A549 (cell line): ENCODE measurements around the gene CD22. TPM values are rescaled to one million over a fixed set of nuclear protein-coding genes. Genes with fewer than 3 reads are reported as not detected.

Experiments used
- ATAC-seq, 2 experiments: fragments of 200-7000 bp in 1 of 2; fragments of >200 bp in 1 of 2; cut with Nextera tagmentation in 1 of 2; cut with Tn5 transposase in 1 of 2; 3 replicates each; pipeline versions ENCODE4 v1.8.0 to v1.9.1; 2018 to 2020; ENCODE audit warnings: mild to moderate bottlenecking in 1 of 2, moderate library complexity in 1 of 2
- CTCF ChIA-PET: fragments of 300-600 bp; sonication (Branson Sonifier 250); formaldehyde crosslinking; extraction: SDS; loops from one replicate; lab custom pipeline; 2021; ENCODE audit warnings: antibody characterized with exemption, inconsistent platforms; lab: Yijun Ruan, JAX
- POLR2A ChIA-PET: fragments of 350-600 bp; formaldehyde crosslinking; extraction: SDS; loops from one replicate; lab custom pipeline; 2021; ENCODE audit warnings: antibody characterized with exemption, inconsistent platforms; lab: Yijun Ruan, JAX
- DNase-seq, 2 experiments: peaks; one replicate each; pipeline versions ENCODE4 v3.0.0 to v3.0.0-alpha.2; 2011 to 2016; ENCODE audit warnings: low read depth in 1 of 2, low spot score in 1 of 2
- FAIRE-seq: peaks from 2 replicates; lab custom pipeline; 2011; peaks lifted over from hg19 to GRCh38; lab: Jason Lieb, UNC
- H3K27ac ChIP-seq, 2 experiments: fragments of >200 bp; sonication (Bioruptor Twin); formaldehyde crosslinking; 3 replicates each; pipeline ENCODE4 v1.5.1; 2016 to 2017
- H3K4me1 ChIP-seq: fragments of >200 bp; sonication (Bioruptor Twin); formaldehyde crosslinking; 3 replicates; pipeline ENCODE4 v1.6.1; 2016
- H3K4me2 ChIP-seq: fragments of >200 bp; sonication (Bioruptor Twin); formaldehyde crosslinking; 3 replicates; pipeline ENCODE4 v1.6.1; 2016
- H3K4me3 ChIP-seq: fragments of >200 bp; sonication (Bioruptor Twin); formaldehyde crosslinking; 3 replicates; pipeline ENCODE4 v1.5.1; 2016
- H3K9me3 ChIP-seq: fragments of >200 bp; sonication (Bioruptor Twin); formaldehyde crosslinking; 3 replicates; pipeline ENCODE4 v1.6.1; 2016
- ATOH8 ChIP-seq: fragments of 250-450 bp; sonication (Bioruptor Pico); IDR thresholded peaks from 2 replicates; pipeline ENCODE4 v1.5.0; 2020; ENCODE audit warnings: low read depth, mild to moderate bottlenecking, moderate library complexity
- CBX2 ChIP-seq: fragments of 200-600 bp; sonication (generic); IDR thresholded peaks from 2 replicates; pipeline ENCODE4 v1.6.1; 2016; ENCODE audit warnings: low read depth, mild to moderate bottlenecking, borderline replicate concordance
- CBX8 ChIP-seq: fragments of 200-600 bp; sonication (generic); IDR thresholded peaks from 2 replicates; pipeline ENCODE4 v1.6.1; 2016
- CEBPB ChIP-seq, 2 experiments: fragments of >200 bp in 1 of 2; sonication (Bioruptor Twin) in 1 of 2; formaldehyde crosslinking in 1 of 2; IDR thresholded peaks; 2 replicates each; pipeline ENCODE4 v1.6.1; 2012 to 2016
- CHD4 ChIP-seq: fragments of 200-600 bp; sonication (generic); IDR thresholded peaks from 2 replicates; pipeline ENCODE4 v1.6.1; 2016; ENCODE audit warnings: antibody characterized with exemption, mild to moderate bottlenecking, borderline replicate concordance
- E2F6 ChIP-seq: IDR thresholded peaks from 2 replicates; pipeline ENCODE4 v1.6.1; 2012; ENCODE audit warnings: low read depth, borderline replicate concordance
- EHF ChIP-seq: fragments of 250-450 bp; sonication (Bioruptor Pico); IDR thresholded peaks from 2 replicates; pipeline ENCODE4 v1.5.0; 2020; ENCODE audit warnings: mild to moderate bottlenecking
- EHMT2 ChIP-seq: fragments of 200-600 bp; sonication (generic); IDR thresholded peaks from 2 replicates; pipeline ENCODE4 v1.6.1; 2016; ENCODE audit warnings: antibody characterized with exemption, low read depth, mild to moderate bottlenecking, moderate library complexity
- EP300 ChIP-seq, 2 experiments: fragments of >200 bp; sonication (Bioruptor Twin); formaldehyde crosslinking; IDR thresholded peaks; 2 replicates in 1 of 2; 3 replicates in 1 of 2; pipeline ENCODE4 v1.6.1; 2016 to 2017
- FOSB ChIP-seq: fragments of 250-450 bp; sonication (Bioruptor Pico); IDR thresholded peaks from 2 replicates; pipeline ENCODE4 v1.5.0; 2020; ENCODE audit warnings: mild to moderate bottlenecking, moderate library complexity
- FOXS1 ChIP-seq: fragments of 250-450 bp; sonication (Bioruptor Pico); IDR thresholded peaks from 2 replicates; pipeline ENCODE4 v1.5.0; 2020; ENCODE audit warnings: mild to moderate bottlenecking, moderate library complexity
- GATA3 ChIP-seq: IDR thresholded peaks from 2 replicates; pipeline ENCODE4 v1.6.1; 2012; ENCODE audit warnings: borderline replicate concordance
- HES2 ChIP-seq: fragments of >200 bp; sonication (Bioruptor Twin); formaldehyde crosslinking; IDR thresholded peaks from 2 replicates; pipeline ENCODE4 v1.6.1; 2016
- HEYL ChIP-seq: fragments of 250-450 bp; sonication (Bioruptor Pico); IDR thresholded peaks from 2 replicates; pipeline ENCODE4 v1.8.0; 2021; ENCODE audit warnings: mild to moderate bottlenecking, moderate library complexity
- HOXA7 ChIP-seq: fragments of 250-450 bp; sonication (Bioruptor Pico); IDR thresholded peaks from 2 replicates; pipeline ENCODE4 v1.5.0; 2020; ENCODE audit warnings: mild to moderate bottlenecking, moderate library complexity
- HOXB13 ChIP-seq: fragments of 250-450 bp; sonication (Bioruptor Pico); IDR thresholded peaks from 2 replicates; pipeline ENCODE4 v1.5.0; 2020; ENCODE audit warnings: low read depth, mild to moderate bottlenecking, moderate library complexity
- HOXB5 ChIP-seq: fragments of 250-450 bp; sonication (Bioruptor Pico); IDR thresholded peaks from 2 replicates; pipeline ENCODE4 v1.5.0; 2020; ENCODE audit warnings: mild to moderate bottlenecking, moderate library complexity
- JUN ChIP-seq, 2 experiments: fragments of >200 bp; sonication (Bioruptor Twin); formaldehyde crosslinking; IDR thresholded peaks; 2 replicates in 1 of 2; 3 replicates in 1 of 2; pipeline ENCODE4 v1.6.1; 2016 to 2017
- JUNB ChIP-seq: fragments of >200 bp; sonication (Bioruptor Twin); formaldehyde crosslinking; IDR thresholded peaks from 2 replicates; pipeline ENCODE4 v1.6.1; 2016
- MAFK ChIP-seq: fragments of 450-650 bp; IDR thresholded peaks from 2 replicates; pipeline ENCODE4 v1.6.1; 2014; ENCODE audit not compliant: partially characterized antibody
- MAX ChIP-seq: IDR thresholded peaks from 2 replicates; pipeline ENCODE4 v1.6.1; 2012
- MAZ ChIP-seq: fragments of 150-350 bp; IDR thresholded peaks from 2 replicates; pipeline ENCODE4 v1.6.1; 2014; ENCODE audit warnings: antibody characterized with exemption, low read depth, low read length, borderline replicate concordance
- NFE2L2 ChIP-seq: fragments of 150-350 bp; conservative IDR thresholded peaks from 2 replicates; pipeline ENCODE4 v1.6.1; 2014; ENCODE audit warnings: low read length
- NR3C1 ChIP-seq: fragments of >200 bp; sonication (Bioruptor Twin); formaldehyde crosslinking; IDR thresholded peaks from 3 replicates; pipeline ENCODE4 v1.6.1; 2017
- PHF8 ChIP-seq: fragments of 200-600 bp; sonication (generic); IDR thresholded peaks from 2 replicates; pipeline ENCODE4 v1.6.1; 2016; ENCODE audit warnings: low read depth, mild to moderate bottlenecking, antibody characterized with exemption, moderate library complexity, borderline replicate concordance
- POLR2A ChIP-seq: IDR thresholded peaks from 2 replicates; pipeline ENCODE4 v1.6.1; 2012; ENCODE audit warnings: mild to moderate bottlenecking, low read length
- POLR2AphosphoS2 ChIP-seq: conservative IDR thresholded peaks from 2 replicates; pipeline ENCODE4 v1.6.1; 2012; ENCODE audit warnings: low read length, improper control_type of control experiment, inconsistent platforms
- RAD21 ChIP-seq, 2 experiments: fragments of >200 bp in 1 of 2; sonication (Bioruptor Twin) in 1 of 2; formaldehyde crosslinking in 1 of 2; IDR thresholded peaks in 1 of 2; conservative IDR thresholded peaks in 1 of 2; 2 replicates in 1 of 2; 3 replicates in 1 of 2; pipeline ENCODE4 v1.6.1; 2012 to 2018; ENCODE audit warnings: inconsistent platforms in 1 of 2
- RARB ChIP-seq: fragments of 250-450 bp; sonication (Bioruptor Pico); IDR thresholded peaks from 2 replicates; pipeline ENCODE4 v1.8.0; 2021; ENCODE audit warnings: mild to moderate bottlenecking, moderate library complexity
- RFX5 ChIP-seq: fragments of 450-650 bp; IDR thresholded peaks from 2 replicates; pipeline ENCODE4 v1.7.1; 2014; ENCODE audit warnings: antibody characterized with exemption, mild to moderate bottlenecking, moderate library complexity
- RNF2 ChIP-seq: fragments of 200-600 bp; sonication (generic); IDR thresholded peaks from 2 replicates; pipeline ENCODE4 v1.6.1; 2016; ENCODE audit warnings: low read depth, mild to moderate bottlenecking, antibody characterized with exemption, moderate library complexity, borderline replicate concordance
- TFCP2L1 ChIP-seq: fragments of 250-450 bp; sonication (Bioruptor Pico); IDR thresholded peaks from 2 replicates; pipeline ENCODE4 v1.5.0; 2021; ENCODE audit warnings: mild to moderate bottlenecking
- ZSCAN20 ChIP-seq: fragments of 250-450 bp; sonication (Bioruptor Pico); IDR thresholded peaks from 2 replicates; pipeline ENCODE4 v1.8.0; 2022; ENCODE audit warnings: mild to moderate bottlenecking, moderate library complexity
- WGBS: methylation state at CpG from one replicate; pipeline ENCODE4 v1.1.6; 2017; ENCODE audit errors: missing lambda C conversion rate; 5-methylcytosine and 5-hydroxymethylcytosine counted together
- polyA plus RNA-seq, 4 experiments: library from polyadenylated mRNA; depleted of rRNA in 3 of 4; stranded (reverse); fragments of >200 nt; fragmentation: RNase III in 1 of 4; extraction: RNeasy Plus Mini Kit Qiagen cat#74134 plus additional on column Dnase treatment in 1 of 4; gene quantifications; 2 replicates in 3 of 4; 3 replicates in 1 of 4; pipeline ENCODE4 v1.2.3, GENCODE V29; 2011 to 2017

Gene CD22
- polyA plus RNA-seq, 2 of the 4 experiments (the other 2 are of a cell fraction), result 0.05 to 0.14 TPM

- FAIRE-seq (no peak), DNase-seq (no peak)
Observed at GRCh38 chr19:35310811-35311465, 18.0 kb upstream of the CD22 start.

GRCh38 chr19:35311901-35312665 lies 16.9 kb upstream of the CD22 start:
- no peak for DNase-seq
- no peaks in the 10 kb centered on the region; the same call in 2 of the 3 replicates for H3K4me1 ChIP-seq
- no peak overlapping the region for H3K27ac ChIP-seq
- H3K9me3 ChIP-seq, result no peaks in the 10 kb centered on the region
- H3K4me3 ChIP-seq, result no peak overlapping the region
- FAIRE-seq, result no peak
- no peak overlapping the region for H3K4me2 ChIP-seq
- WGBS, result 73% methylated on average over 21 of the region's 21 CpGs
- no peak for TF ChIP-seq GATA3
- TF ChIP-seq, all 56 proteins: peak for 0
- ChIA-PET CTCF (interaction anchor here (0.8 to 4.5 kb wide), 6 partner anchors 25 to 183 kb away, joined by 3 to 22 read pairs (median 5); no protein-coding TSS in a partner anchor), POLR2A (no interaction called here)
- ATAC-seq, result no peak; a peak in 2 of 6 replicates

More at GRCh38 chr19:35310811-35311465, 18.0 kb upstream of the CD22 start:
- Histone ChIP-seq H3K27ac (no peak overlapping the region), H3K4me2 (no peak overlapping the region), H3K9me3 (no peaks in the 10 kb centered on the region), H3K4me1 (no peaks in the 10 kb centered on the region; the same call in 2 of the 3 replicates), H3K4me3 (no peak overlapping the region)
- ATAC-seq, result peak in 1 of 2 experiments; percentile 18; a peak in 2 of 6 replicates
- TF ChIP-seq JUNB (no peak), RAD21 (conservative IDR thresholded peaks at IDR 0.05 in 1 of 2, IDR thresholded peaks at IDR 0.05 in 1 of 2) (no peak), CBX8 (no peak), CEBPB (IDR thresholded peaks at IDR 0.05) (no peak), HEYL (CRISPR knock-in tag) (no peak), EHF (no peak), ZSCAN20 (no peak), EHMT2 (no peak), POLR2AphosphoS2 (no peak), ATOH8 (no peak), MAX (no peak), RFX5 (no peak), FOSB (CRISPR knock-in tag) (no peak), RARB (CRISPR knock-in tag) (no peak), HES2 (no peak), RNF2 (no peak), HOXB5 (CRISPR knock-in tag) (no peak), JUN (IDR thresholded peaks at IDR 0.05) (no peak), HOXA7 (CRISPR knock-in tag) (no peak), FOXS1 (CRISPR knock-in tag) (no peak)
- ChIA-PET POLR2A (interaction anchor here (0.6 kb wide), 1 partner anchor 109 kb away, joined by 7 read pairs; no protein-coding TSS in a partner anchor), CTCF (interaction anchor here (0.8 to 4.1 kb wide), 4 partner anchors 26 to 184 kb away, joined by 3 to 19 read pairs (median 6); no protein-coding TSS in a partner anchor)
- 79% methylated on average over 10 of the region's 10 CpGs for WGBS

GRCh38 chr19:35313587-35313986 lies 15.4 kb upstream of the CD22 start:
- no peak for DNase-seq
- no peak for FAIRE-seq
- peaks cover 6% of the 10 kb centered on the region for H3K4me1 ChIP-seq
- ChIA-PET POLR2A (no interaction called here), CTCF (interaction anchor here (0.6 to 4.5 kb wide), 8 partner anchors 8 to 487 kb away, joined by 3 to 22 read pairs (median 4); no protein-coding TSS in a partner anchor)
- H3K9me3 ChIP-seq, result no peaks in the 10 kb centered on the region
- H3K4me3 ChIP-seq, result no peak overlapping the region
- 36% methylated on average over 7 of the region's 7 CpGs for WGBS
- ATAC-seq, result no peak
- H3K27ac ChIP-seq, result no peak overlapping the region
- no peak overlapping the region for H3K4me2 ChIP-seq
- TF ChIP-seq NR3C1 (no peak), PHF8 (no peak), MAX (no peak), RFX5 (no peak), TFCP2L1 (CRISPR knock-in tag) (no peak), EP300 (IDR thresholded peaks at IDR 0.05) (no peak), CHD4 (no peak), EHMT2 (no peak), HOXB13 (CRISPR knock-in tag) (no peak), NFE2L2 (no peak), MAFK (no peak), POLR2A (no peak), E2F6 (no peak), MAZ (no peak), HOXA7 (CRISPR knock-in tag) (no peak), CBX2 (no peak), RAD21 (conservative IDR thresholded peaks at IDR 0.05 in 1 of 2, IDR thresholded peaks at IDR 0.05 in 1 of 2) (no peak)
